Ramos (cell line): ENCODE results near the gene MRTFA.
"Not testable (repeated sequence)": the region's sequence is repeated elsewhere in the genome, so short reads cannot be mapped to it uniquely, and the experiment has no call there.

Experiments used
- in situ Hi-C: fragments of 300-500 bp; cut with MboI; formaldehyde crosslinking; loops from one replicate; pipeline ENCODE4 v1.14.3; 2022; ENCODE audit warnings: low sequenced_read_pairs; ENCODE audit not compliant: unreplicated experiment

Gene MRTFA

DNA sequence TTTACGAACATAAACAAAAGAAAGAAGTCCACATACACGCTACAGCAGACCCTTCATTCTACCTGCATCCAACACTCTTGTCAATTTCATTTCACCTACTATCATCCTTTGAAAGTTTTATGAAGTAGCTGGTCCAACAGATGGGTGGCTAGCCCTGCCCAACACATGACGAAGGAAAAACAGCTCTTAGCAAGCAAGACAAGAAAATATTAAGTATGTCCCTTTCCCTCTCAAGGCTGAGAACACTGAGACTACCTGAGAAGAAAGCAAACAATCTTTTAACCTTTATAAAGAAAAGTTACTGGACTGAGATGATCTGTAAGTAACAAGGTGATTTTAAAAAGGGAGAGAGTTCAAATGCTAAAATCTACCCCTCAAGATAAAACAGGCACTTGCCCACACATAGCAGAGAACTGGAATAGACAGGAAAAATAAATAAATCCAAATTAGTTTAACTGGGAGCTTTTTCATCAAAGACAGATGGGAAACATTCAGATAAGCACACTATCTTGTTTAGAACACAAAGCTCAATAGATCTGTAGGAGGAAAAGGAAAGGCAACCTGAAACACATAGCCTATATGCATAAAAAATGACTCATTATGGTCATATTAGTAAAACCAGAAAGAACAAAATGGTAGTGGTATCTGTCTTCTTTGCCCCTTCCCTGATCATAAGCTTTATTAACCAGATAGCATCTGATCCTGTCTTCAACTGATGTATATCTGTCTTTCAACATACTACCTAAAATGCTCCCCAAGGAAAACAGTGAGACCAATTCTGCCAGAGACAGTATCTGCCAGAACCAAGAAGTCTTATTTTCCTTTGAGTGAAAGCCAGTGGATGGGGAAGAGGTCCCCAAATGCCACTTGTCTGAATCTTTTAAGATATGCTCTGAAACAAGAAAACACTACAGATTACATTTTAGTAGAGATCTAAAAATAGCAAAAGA is 104.3 kb downstream of the MRTFA start:
- in situ Hi-C loops: no loop called here

DNA sequence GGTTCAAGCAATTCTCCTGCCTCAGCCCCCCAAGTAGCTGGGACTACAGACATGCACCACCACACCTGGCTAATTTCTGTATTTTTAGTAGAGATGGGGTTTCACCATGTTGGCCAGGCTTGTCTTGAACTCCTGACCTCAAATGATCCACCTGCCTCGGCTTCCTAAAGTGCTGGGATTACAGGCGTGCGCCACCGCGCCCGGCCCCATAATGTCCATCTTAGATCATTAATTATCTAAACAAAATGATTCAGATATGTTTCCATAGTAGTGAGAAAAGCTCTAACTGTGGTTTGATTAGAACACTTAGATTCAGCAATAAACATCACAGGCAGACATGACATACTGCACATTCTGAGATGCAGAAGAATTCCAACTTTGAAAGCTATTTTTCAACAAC is 106.1 kb downstream of the MRTFA start:
- in situ Hi-C loops: not testable (repeated sequence)

DNA sequence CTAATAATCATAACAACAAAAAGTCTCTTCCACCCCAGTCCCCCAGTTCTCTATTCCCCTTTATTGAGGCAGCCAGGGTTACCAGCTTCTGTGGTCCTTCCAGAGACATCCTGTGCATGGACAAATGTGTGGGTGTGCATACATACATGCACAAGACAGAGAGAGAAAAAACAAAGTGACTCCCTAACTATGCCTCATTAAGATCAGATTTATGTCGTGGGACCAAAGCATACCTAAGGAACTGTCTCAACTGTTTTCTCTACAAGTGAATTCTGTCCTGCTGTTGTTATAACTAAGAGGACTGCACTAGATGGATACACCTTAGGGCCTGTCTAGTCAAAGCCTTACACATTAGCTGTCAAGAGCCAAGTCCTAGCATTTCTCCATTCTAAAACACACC is 106.7 kb downstream of the MRTFA start:
- in situ Hi-C loops: loop anchor here (5.0 kb wide), 1 partner anchor 112 kb away; no protein-coding TSS in a partner anchor

DNA sequence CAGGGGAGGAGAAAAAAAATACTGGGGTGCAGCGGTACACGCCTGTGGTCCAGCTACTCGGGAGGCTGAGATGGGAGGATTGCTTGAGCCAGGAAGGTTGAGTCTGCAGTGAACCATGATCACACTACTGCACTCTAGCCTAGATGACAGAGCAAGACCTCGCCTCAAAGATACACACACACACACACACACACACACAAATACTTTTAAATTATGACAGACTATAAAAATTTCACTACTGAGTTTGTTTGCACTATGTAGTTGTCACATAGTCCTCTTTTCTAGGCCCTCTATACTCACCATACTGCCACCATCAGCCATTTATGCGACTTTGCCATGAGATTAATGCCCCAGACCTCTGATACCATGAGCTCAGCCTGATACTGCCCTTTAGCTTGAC is 109.6 kb downstream of the MRTFA start:
- in situ Hi-C loops: loop anchor here (5.0 kb wide), 1 partner anchor 115 kb away; no protein-coding TSS in a partner anchor

DNA sequence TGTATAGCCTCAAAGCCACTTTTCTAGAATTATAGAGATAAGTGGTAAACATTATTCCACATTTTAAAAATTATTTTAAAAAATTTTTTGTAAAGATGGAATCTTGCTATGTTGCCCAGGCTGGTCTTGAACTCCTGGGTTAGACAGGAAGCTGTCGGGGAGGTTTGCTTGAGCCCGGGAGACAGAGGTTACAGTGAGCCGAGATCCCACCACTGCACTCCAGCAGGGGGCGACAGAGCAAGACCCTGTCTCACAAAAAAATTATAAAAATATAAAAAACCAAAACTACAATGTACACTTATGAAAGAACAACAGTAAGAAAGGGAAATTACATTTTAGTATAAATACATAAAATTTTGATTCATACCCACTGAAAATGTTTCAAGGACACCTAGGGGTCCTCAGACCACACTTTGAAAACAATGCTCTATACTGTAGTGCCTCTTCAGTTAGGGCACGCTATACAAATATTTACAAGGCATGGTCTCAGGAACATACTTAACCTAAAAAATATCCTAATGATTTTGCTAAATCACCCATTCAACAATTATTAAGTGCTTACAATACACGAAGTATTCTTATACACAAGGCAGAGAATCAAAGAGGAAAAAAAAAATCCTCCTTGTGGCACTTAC is 111.2 kb downstream of the MRTFA start:
- in situ Hi-C loops: loop anchor here (5.0 kb wide), 1 partner anchor 117 kb away; no protein-coding TSS in a partner anchor

DNA sequence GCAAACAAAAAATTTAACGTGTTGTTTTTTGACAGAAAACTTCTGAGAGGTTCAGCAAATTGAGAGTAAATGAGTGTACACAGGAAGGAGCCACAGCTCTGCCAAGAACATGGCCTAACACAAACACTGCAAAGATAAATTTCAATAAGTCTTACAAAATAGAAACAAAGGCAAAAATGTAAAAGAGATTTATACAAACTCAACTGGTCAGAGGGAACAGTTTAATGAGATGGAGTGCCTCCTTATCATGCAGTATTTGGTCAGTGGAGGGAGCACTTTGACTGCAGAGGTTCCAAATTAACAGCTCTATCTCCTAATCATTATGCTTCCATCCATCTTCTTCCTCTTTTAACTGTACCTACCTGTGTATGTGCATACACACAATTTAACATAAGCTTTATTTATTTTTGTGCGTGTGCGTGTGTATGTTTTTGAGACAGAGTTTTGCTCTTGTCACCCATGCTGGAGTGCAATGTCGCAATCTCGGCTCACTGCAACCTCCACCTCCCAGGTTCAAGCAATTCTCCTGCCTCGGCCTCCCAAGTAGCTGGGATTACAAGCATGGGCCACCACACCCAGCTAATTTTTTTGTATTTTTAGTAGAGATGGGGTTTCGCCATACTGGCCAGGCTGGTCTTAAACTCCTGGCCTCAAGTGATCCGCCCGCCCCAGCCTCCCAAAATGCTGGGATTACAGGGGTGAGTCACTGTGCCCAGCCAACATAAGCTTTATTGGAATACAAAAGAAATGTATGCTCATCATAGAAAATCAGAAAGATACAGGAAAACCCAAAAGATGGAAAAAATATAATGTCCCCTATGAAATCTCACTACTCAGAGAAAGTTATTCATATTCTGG is 111.9 kb downstream of the MRTFA start:
- in situ Hi-C loops: loop anchor here (5.0 kb wide), 1 partner anchor 118 kb away; no protein-coding TSS in a partner anchor

DNA sequence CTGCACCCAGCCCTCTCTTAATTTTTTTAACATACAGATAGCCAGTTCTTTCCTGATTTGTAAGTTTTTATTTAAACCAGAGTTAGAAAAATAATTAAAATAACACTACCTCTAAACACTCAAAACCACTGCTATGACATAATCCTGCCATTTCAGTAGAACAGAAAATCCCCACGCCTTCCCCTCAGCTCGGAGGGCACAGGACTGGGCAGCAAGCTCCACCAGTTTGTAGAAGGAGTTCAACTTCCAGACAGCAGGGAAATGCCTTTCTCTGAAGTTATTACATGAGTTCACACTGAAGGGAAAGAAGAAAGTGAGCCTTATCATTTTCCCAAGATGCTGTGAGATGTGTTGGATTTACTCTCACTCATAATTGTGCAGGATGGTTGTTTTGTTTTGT is 114.4 kb downstream of the MRTFA start:
- in situ Hi-C loops: no loop called here

DNA sequence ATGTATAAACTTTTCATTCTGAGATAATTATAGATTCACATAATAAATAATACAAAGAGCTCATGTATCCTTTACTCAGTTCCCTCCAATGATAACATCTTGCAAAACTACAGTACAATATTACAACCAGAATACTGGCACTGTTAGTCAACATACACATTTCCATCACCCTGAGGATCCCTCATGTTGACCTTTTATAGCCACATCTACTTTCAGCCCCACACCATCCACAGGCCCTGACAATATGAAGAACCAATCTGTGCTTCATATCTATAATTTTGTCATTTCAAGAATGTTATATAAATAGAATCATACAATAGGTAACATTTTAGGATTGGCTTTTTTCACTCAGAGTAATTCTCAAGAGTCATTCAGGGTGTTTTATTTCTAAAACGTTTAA is 115.5 kb downstream of the MRTFA start:
- in situ Hi-C loops: no loop called here

DNA sequence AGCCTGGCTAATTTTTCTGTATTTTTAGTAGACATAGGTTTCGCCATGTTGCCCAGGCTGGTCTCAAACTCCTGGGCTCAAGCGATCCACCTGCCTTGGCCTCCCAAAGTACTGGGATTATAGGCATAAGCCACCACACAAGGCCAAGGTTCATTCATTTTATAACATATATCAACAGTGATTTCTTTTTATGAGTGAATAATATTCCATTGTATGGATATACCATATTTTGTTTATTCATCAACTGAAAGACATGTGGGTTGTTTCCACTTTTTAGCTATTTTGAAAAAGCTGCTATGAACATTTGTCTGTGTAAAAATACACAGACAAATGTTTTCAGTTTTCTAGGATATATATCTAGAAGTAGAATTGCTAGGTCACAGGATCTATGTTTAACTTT is 116.0 kb downstream of the MRTFA start:
- in situ Hi-C loops: no loop called here

DNA sequence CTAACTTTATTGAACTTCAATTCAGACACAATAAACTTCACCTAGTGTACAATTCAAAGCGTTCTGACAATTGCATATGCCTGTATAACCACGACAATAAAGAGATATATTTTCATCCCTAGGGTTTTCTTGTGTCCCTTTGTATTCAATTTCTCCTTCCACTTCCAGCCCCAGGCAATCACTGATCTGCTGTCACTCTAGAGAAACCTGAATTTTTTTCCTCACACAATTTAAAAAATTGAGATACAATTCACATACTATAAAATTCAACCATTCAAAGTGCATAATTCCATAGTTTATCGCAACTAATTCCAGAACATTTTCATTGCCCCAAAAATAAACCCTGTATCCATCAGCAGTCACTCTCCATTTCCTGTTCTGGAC is 116.6 kb downstream of the MRTFA start:
- in situ Hi-C loops: no loop called here

DNA sequence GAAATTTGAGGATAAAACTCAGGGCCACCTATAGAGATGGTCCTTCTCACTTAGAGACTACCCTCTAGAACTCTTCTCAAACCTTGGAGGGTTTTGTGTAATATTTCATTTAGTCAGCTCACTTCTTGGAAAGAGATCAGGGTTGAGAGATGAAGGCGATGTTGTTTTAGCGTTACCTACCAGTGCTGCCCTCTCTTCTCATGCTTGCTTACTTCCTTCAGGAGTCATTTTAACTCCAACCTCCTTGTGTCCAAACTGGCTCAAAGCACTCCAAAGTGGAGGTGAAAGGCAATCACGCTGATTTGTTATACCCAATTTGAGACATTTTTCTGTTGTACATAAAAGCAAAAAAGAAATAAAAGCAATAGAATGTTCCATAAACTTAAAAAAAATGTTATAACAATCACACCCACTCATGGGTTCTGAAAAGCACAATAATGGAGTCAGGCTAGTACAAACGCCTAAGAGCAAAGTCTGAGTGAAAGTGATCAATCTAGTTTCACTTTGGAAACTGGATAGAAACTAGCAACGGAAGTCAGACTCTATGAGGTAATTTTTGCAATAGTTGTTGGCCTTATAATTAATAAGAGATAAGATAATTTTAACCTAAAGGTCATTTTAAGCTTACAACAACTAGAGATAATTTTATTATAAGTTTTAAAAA is 117.1 kb downstream of the MRTFA start:
- in situ Hi-C loops: no loop called here

DNA sequence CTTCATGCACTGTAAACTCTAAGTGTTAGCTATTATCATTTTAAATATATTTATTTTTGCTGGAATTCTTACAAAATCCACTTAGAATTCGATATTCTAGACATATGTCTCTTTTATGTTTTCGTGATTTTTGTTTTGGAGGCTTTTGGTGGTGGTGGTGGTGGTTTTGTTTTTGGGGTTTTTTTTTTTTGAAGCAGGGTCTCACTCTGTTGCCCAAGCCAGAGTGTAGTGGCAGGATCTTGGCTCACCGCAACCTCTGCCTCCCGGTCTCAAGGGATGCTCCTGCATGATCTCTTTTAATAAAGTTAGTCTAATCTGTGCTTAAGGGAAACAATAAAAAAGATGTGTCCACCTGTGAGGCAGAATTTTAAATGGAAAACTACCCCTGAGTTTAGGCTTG is 117.7 kb downstream of the MRTFA start:
- in situ Hi-C loops: no loop called here

DNA sequence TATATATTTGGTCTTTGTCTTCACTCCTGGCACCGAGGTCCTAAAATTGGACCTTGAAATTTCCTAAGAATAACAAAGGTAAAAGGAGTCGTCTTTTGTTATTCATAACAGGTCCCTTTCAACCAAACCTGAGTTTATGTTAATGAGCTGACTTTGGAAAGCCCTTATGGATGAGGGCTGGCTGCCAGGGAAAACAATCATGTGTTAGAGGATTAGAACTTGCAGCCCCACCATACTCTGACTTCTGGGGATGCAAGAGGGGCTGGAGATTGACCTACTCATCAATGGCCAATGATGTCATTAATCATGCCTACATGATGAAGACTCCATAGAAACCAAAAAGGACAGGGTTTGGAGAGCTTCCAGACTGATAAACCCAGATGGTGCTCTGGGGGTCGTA is 118.9 kb downstream of the MRTFA start:
- in situ Hi-C loops: no loop called here

DNA sequence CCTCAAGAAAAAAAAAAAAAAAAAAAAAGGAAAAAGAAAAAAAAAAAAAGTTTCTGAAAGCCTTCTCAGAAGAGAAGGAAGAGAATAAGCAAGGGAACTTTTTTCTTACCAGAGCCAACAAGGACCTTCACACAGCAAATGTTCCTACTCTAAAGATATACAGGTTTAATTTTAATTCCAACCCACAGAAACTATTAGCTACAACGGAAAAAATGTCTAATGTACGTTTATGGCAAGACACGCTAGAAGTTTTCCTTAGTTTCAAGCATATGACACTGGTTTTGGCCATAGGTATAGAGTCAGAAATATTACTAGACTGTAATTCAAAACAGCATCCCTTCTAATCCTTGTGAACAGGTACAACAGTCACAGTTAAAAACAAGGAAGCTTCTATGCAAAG is 120.1 kb downstream of the MRTFA start:
- in situ Hi-C loops: no loop called here

DNA sequence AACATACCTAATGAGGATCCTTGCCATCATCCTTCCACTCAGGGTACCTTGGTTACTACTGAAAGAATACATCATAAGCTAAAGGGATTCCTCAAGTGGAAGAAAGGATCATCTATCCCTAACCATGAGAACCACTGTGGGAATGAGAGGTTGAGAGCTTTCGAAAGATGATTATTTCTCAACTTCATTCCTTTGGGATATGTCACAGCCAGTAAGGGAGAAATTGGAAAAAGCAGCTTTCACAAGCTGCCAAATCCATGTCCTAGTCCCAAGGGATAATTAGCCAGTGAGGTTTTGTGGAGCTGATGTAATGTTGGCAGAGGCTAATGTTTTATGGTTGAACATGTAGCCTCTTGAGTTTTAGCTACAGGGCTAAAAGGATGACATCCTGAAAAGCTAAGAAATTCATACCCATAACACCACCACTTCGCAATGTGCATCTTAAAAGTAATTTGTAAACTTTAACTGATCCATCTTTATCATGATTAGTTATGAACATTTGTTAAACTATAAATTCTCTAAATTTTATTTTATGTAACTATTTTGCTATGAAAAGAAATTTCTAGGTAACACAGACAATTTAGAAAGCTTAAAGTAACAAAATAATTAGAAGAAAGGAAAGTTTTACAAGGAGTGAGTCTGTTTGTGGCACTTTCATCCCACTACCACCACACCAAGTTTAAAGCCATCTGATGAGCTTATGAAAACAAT is 123.9 kb downstream of the MRTFA start:
- in situ Hi-C loops: no loop called here

DNA sequence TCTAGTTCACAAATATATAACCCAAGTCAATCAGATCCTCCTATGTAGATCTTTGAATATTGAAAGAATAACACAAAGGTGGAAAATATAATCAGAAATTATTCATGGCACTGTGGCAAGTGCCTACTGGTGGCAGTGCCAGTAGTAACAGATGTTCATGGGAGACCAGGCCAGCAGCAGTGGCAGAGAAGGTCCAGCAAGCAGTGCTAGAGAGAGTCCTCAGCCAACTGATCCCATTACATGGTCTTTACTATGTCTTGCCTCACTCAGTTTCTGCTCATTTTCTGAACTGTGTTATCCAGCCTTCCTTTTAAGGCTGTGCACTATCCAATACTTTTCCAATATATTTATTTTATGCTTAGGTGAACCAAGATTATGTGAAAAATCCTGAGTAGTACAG is 124.9 kb downstream of the MRTFA start:
- in situ Hi-C loops: no loop called here

DNA sequence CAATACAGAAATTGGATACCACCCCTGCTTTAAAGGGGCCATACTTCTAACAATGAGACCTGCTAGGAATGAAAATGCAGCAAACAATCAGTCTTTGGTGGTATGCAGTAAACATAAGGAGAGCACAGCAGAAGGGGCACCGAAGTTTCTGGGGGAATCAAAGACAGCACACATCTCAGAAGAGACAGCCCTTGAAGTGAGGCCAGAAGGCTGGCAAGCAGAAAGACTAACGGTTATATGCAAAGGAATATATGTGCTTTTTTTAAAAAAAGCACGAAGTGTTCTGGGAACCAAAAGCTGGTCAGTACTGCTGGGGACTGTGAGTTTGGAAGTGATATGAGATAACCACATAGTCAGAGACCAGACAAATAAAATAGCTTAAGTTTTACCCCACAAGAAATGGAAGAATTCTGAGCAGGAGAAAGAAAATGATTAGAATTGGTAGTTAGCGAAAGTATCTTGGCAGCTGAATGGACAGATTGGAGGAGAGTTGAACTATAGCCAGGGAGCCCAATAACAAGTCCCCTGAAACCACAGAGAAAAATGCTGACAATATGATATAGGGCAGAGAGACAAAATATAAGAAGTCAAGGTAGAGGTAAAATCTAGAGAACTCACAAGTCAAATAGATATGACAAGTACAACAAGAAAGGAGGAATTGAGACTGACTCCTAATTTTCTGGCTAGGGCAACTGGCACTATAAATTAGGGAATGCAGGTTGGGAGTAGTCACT is 125.7 kb downstream of the MRTFA start:
- in situ Hi-C loops: no loop called here

DNA sequence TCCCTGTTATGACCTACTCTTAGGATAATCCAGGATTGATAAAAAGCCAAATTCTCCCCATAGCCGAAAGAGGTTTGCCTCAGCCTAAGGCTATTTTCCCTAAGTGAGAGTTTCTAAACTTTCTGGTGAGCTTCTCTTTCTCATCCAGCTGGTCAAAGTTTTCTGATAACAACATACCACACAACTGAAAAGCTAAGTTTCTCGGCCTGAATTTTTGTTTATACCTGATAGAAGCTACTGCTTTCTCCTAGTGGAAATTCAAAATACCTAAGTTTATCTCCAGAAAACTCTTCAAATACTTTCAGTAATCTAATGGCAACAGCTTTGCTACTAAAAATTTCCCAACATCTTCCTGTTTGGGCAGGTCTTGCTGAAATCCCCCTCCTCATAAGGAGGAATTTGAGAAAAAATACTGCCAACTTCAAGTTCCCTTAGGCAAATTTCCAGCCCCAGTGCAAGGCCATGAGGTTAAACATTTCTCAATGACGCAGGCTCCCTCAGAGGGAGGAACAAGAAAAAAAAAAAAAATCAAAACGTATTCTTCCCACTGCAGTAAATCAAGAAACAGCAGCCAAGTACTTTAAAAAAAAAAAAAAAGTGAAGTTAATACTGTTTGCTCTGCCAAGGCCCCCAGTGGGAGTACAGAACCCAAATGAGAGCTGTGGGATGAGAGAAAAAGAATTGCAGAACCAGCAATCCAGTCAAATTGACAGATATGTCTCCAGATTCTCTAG is 127.0 kb downstream of the MRTFA start:
- in situ Hi-C loops: no loop called here
